ENCODE results near the gene PLCB3.
"Not testable (repeated sequence)": the region's sequence is repeated elsewhere in the genome, so short reads cannot be mapped to it uniquely, and the experiment has no call there.

Gene PLCB3

DNA sequence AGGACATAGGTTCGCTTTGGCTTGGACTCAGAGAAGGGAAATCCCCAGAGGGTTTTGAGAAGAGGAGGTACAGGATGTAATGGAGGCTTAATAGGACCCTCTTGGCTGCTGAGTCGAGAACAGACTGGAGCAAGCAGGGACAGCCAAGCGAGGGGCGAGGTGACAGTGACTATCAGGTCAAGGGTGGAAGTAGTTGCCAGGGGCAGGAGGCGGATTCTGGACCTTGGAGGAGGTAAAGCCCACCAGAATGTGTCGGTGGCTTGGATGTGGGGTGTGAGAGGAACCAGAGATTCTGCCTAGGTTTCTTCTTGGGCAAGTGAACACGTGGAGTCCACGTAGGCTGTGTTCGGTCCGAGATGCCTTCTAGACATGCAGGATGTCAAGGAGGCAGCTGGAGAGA, 61.6 kb downstream of the PLCB3 start:
- ATAC-seq, result no peak
- Mint-ChIP-seq H3K4me3 (no peak overlapping the region), H3K4me1 (peaks cover 36% of the 10 kb centered on the region), H3K9me3 (no peaks in the 10 kb centered on the region), H3K36me3 (ENCODE audit: low read depth) (peaks cover 32% of the 10 kb centered on the region), H3K27me3 (no peaks in the 10 kb centered on the region), H3K27ac (peak overlapping the region; percentile 71)
- no peak for DNase-seq

GRCh38 chr11:64313491-64314145, 62.3 kb downstream of the PLCB3 start:
- DNase-seq (no peak), ATAC-seq (no peak)
- Mint-ChIP-seq H3K27me3 (no peaks in the 10 kb centered on the region), H3K36me3 (ENCODE audit: low read depth) (peaks cover 32% of the 10 kb centered on the region), H3K4me1 (peaks cover 37% of the 10 kb centered on the region), H3K4me3 (no peak overlapping the region), H3K27ac (peak overlapping the region; percentile 43), H3K9me3 (no peaks in the 10 kb centered on the region)

DNA sequence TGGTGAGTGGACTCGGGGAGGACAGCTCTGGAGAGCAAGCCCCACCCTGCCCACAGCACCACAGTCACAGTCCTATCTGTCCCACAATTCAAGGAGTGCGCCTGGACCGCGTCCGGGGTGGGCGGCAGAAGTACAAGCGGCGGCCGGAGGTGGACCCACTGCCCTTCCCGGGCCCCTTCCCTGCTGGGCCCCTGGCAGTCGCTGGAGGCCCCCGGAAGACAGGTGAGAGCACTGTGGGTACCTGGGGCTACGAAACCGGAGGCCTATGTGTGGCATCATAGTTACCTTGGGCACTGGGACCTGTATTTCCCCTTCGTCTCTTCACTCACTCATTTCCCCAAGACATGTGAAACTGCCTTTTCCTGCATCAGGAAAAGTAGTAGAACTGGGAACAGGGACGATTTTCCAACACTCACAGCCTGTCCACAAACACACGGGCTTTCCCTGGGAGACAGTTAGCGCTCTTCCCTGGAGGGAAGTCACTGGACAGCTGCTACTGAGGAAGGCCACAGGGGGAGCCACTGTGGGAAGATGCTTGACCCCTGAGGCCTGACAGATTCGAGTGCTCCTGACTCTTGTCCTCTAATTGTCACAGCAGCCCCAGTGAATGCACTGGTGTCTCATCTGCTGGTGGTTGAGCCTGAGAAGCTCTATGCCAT, 62.9 kb downstream of the PLCB3 start:
- ATAC-seq (no peak), DNase-seq (no peak)
- Mint-ChIP-seq H3K27ac (no peak overlapping the region), H3K4me1 (peaks cover 40% of the 10 kb centered on the region), H3K27me3 (no peaks in the 10 kb centered on the region), H3K4me3 (no peak overlapping the region), H3K9me3 (no peaks in the 10 kb centered on the region), H3K36me3 (ENCODE audit: low read depth) (peaks cover 34% of the 10 kb centered on the region)

DNA sequence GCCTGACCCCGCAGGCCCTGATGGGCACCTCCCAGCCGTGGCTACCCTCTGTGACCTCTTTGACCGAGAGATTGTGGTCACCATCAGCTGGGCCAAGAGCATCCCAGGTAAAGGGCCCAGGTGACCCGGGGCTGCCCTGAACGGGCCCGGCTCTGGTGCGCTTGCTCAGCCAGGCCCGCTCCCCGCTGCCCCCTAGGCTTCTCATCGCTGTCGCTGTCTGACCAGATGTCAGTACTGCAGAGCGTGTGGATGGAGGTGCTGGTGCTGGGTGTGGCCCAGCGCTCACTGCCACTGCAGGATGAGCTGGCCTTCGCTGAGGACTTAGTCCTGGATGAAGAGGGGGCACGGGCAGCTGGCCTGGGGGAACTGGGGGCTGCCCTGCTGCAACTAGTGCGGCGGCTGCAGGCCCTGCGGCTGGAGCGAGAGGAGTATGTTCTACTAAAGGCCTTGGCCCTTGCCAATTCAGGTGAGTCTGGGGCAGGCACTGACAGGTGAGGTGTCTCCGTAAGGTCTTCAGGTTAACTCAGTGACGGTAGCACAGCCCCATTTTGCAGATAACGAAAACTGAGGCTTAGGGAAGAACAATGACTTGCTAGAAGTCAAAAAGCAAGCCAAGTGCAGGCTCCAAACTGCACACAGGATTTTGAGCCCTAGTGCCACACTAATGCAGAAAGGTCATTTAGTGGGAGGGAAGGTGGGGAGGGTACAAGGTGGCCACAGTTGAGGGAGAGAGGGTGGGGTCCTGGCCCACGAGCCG, 63.7 kb downstream of the PLCB3 start:
- no peak for ATAC-seq
- peak overlapping the region; percentile 31 for H3K27ac Mint-ChIP-seq
- H3K4me1 Mint-ChIP-seq, result peaks cover 40% of the 10 kb centered on the region
- H3K27me3 Mint-ChIP-seq, result no peaks in the 10 kb centered on the region
- peak overlapping the region; percentile 43 for H3K4me3 Mint-ChIP-seq
- peaks cover 32% of the 10 kb centered on the region for H3K36me3 Mint-ChIP-seq (ENCODE audit: low read depth)
- DNase-seq, result no peak
- no peaks in the 10 kb centered on the region for H3K9me3 Mint-ChIP-seq

GRCh38 chr11:64315667-64316526, 64.6 kb downstream of the PLCB3 start:
- Mint-ChIP-seq H3K27ac (peak overlapping the region; percentile 98), H3K4me1 (peaks cover 40% of the 10 kb centered on the region), H3K4me3 (peak overlapping the region; percentile 97), H3K36me3 (ENCODE audit: low read depth) (peaks cover 36% of the 10 kb centered on the region)
- DNase-seq, H3K9me3 Mint-ChIP-seq, ATAC-seq, H3K27me3 Mint-ChIP-seq: not testable (repeated sequence)

DNA sequence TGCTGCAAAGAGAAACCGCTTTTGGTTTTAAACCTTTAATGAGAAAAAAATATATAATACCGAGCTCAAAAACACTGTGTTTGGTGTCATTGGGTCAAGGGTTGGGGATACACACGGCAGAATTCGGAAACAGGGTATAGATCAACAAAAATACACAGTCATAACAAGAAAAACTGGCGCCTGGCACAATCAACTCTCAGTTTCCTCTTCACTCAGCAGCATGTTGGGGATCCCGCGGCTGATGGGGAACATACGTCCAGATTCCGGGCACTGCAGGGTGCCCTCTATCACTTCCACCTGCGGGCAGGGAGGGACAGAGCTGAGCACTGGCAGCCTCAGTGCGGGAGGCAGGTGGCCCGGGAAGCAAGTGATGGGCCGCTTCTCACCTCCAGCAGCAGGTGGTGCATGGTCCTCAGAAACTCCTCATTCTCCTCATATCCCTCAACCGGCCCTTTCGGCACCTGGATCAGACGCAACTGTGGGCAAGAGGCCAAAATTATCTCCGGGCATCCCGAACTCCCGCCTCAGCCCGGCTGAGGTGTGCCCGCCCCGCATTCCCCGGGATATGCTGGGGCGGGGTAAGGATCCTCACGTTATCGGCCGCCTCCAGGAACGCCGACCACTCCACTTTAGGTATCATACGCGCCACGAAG, 65.5 kb downstream of the PLCB3 start:
- ATAC-seq, result peak; percentile 1
- H3K4me3 Mint-ChIP-seq, result peak overlapping the region; percentile 97
- H3K27me3 Mint-ChIP-seq, result no peaks in the 10 kb centered on the region
- H3K36me3 Mint-ChIP-seq (ENCODE audit: low read depth), result peaks cover 40% of the 10 kb centered on the region
- H3K4me1 Mint-ChIP-seq, result peaks cover 37% of the 10 kb centered on the region
- no peaks in the 10 kb centered on the region for H3K9me3 Mint-ChIP-seq
- peak overlapping the region; percentile 98 for H3K27ac Mint-ChIP-seq
- no peak for DNase-seq

DNA sequence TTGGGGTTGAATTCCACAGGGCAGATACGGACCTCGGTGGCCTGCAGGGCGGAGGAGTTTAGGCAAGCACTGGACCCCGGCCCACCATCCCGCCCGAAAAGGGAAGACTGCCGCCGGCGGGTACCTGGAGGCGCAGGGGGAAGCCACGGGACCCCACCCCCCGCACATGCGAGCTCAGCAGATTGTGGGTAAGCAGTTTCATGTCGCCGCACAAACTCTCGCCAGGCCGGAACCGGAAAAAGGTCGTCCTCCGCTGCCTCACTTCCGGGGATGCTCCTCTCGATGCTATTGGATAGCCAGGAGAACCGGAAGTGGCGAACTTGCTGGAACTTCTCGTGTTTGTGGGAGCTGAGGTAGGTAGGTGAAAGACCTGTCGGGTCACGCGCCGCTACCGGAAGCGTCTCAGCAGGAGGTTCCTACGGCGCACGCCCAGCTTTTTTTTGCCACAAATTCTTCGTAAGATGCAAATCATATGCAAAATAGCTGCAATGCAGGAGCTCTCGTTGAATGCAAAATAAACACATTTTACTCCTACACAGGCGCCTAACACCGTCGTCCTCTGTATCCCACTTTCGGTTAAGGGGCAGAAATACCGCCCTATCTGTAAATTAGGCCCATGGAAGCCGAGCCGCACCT, 66.1 kb downstream of the PLCB3 start, which contains the start of gene TRMT112:
TRMT112 (minus strand) TSS at position 235 of the 636 bp plus-strand sequence; CDS start at position 202, 33 bp downstream.
- Mint-ChIP-seq H3K4me1 (peaks cover 36% of the 10 kb centered on the region), H3K27ac (peak within 1 kb of the TSS; percentile 98), H3K9me3 (no peaks in the 10 kb centered on the region), H3K4me3 (peak within 1 kb of the TSS; percentile 97), H3K27me3 (no peaks in the 10 kb centered on the region), H3K36me3 (ENCODE audit: low read depth) (peaks cover 40% of the 10 kb centered on the region)
- DNase-seq (peak; percentile 94), ATAC-seq (peak; percentile 81)

GRCh38 chr11:64317961-64318765, 66.8 kb downstream of the PLCB3 start, which contains the start of gene PRDX5:
PRDX5 (plus strand) TSS chr11:64318121; CDS start chr11:64318216, 95 bp downstream.
- no peaks in the 10 kb centered on the region for H3K9me3 Mint-ChIP-seq
- H3K27ac Mint-ChIP-seq, result peak within 1 kb of the TSS; percentile 98
- H3K27me3 Mint-ChIP-seq, result no peaks in the 10 kb centered on the region
- peaks cover 33% of the 10 kb centered on the region for H3K36me3 Mint-ChIP-seq (ENCODE audit: low read depth)
- DNase-seq (peak; percentile 94), ATAC-seq (peak; percentile 75)
- H3K4me1 Mint-ChIP-seq, result peaks cover 29% of the 10 kb centered on the region
- H3K4me3 Mint-ChIP-seq, result peak within 1 kb of the TSS; percentile 97

Measured in activated naive CD8-positive, alpha-beta T cell treated with anti-CD3 and anti-CD28 coated beads, Interleukin-2, amount 50 U/mL, for 24 hours (primary cell).